Activated T-helper 1 cell treated with anti-CD3 and anti-CD28 coated beads, Interleukin-2, amount 50 U/mL, for 16 hours (primary cell): ENCODE measurements around the gene FADD.

ENCODE experiments used
- DNase-seq, 2 donors: peaks; one replicate each; pipeline ENCODE4 v3.0.0-alpha.2; 2020; ENCODE audit warnings: low read depth in 1 of 2, low spot score in 1 of 2

FADD gene

GRCh38 chr11:70230840-70231710 is 28.0 kb downstream of the FADD start:
- DNase-seq = no peak

- DNase-seq = no peak
Measured at GRCh38 chr11:70233034-70233433, 29.9 kb downstream of the FADD start.

GRCh38 chr11:70233511-70233934 is 30.4 kb downstream of the FADD start:
- no peak for DNase-seq

GRCh38 chr11:70233962-70234361 is 30.9 kb downstream of the FADD start:
- no peak for DNase-seq

- no peak for DNase-seq
Measured at GRCh38 chr11:70240337-70240736, 37.2 kb downstream of the FADD start.

- no peak for DNase-seq
Measured at GRCh38 chr11:70241709-70242108, 38.6 kb downstream of the FADD start.

- DNase-seq = no peak
Measured at GRCh38 chr11:70242885-70243284, 39.8 kb downstream of the FADD start.

- no peak for DNase-seq
Measured at GRCh38 chr11:70243912-70244652, 41.0 kb downstream of the FADD start.

- no peak for DNase-seq
Measured at GRCh38 chr11:70244698-70245097, 41.6 kb downstream of the FADD start.

GRCh38 chr11:70246196-70246595 is 43.1 kb downstream of the FADD start:
- DNase-seq = no peak

- DNase-seq = no peak
Measured at GRCh38 chr11:70247042-70247709, 44.1 kb downstream of the FADD start.

- no peak for DNase-seq
Measured at GRCh38 chr11:70247710-70248072, 44.6 kb downstream of the FADD start.

- DNase-seq = no peak
Measured at GRCh38 chr11:70250876-70251658, 48.0 kb downstream of the FADD start.

GRCh38 chr11:70251659-70252321 is 48.7 kb downstream of the FADD start:
- no peak for DNase-seq

GRCh38 chr11:70252844-70253243 is 49.7 kb downstream of the FADD start:
- DNase-seq = no peak

- no peak for DNase-seq
Measured at GRCh38 chr11:70255477-70256116, 52.5 kb downstream of the FADD start.
